Right hindlimb (tissue), 1 donor: ENCODE measurements around the gene FBLN5.

Experiments
- DNase-seq: peaks from one replicate; pipeline ENCODE4 v3.0.0-alpha.2; 2018

The FBLN5 gene

DNA sequence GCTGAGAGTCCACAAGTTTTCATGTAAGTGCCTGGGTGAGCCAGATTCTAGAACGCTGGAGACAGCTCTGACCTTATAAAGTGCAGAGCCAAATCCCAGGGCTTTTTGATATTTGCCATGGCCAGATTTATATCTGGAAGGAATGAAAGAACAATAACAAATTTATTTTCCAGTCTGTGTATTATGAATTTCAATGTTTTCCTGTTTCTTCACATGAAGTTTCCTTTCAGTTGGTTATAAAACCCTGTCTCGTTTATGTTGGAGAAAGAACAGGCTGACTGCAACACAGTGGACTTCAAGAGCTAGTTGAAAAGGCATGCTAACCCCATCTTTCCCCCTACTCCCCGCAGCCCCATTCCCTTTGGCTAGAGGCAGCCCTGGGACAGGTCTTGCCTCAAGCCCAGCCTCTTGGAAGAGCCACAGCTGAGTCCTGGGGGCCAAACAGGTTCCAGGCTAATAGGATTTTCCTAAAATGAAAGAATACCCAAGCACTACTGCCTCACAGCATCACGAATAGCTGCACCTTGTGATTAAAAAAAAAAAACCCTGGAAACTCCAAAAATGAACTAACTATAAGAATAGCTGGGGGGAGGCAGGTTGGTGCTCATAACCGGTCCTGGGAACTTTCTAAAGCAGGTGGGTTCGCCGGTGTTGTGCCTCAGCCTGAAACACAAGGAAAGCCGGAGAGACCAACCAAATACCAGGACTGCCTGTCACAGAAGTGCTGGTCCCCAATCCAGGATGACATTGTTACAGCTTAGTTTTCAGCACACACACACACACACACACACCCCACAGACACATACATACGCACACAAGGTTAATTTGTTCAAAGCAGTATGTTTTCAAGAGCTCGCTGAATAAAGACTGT is 1.5 kb downstream of the FBLN5 start:
- DNase-seq, result no peak

DNA sequence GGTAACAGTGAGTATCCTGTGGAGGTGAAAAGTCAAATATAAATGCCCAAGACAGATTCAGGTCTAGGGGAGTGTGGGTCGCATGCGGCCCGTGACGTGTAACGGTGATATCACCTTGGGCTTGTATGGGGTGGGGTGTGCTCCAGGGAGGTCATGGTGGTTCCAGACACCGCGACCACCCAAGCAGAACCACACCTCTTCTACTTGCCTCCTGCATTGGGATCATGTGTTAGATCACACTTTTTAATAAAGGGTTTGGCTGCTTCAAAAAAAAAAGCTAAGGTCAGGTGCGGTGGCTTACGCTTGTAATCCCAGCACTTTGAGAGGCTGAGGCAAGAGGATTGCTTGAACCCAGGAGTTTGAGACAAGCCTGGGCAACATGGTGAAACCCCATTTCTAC is 4.5 kb downstream of the FBLN5 start:
- no peak for DNase-seq

DNA sequence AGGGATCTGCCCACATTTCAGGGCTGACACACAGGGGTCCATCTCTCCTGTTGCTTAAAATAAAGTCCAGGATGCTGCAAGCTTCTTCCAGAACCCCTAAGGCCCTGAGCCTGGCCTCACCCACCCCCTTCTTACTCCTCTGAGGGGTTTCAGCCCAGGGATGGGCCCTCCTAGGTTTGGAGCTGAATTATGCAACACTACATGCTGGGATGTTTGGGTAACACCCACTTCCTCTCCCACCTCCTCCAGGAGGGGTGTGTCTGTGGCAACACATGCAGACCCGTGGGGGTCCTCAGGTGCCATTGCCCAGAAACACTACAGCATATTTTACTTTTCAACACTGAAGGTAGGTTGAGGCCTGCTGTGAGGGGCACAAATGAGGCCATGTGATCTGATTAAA is 5.4 kb downstream of the FBLN5 start:
- no peak for DNase-seq

DNA sequence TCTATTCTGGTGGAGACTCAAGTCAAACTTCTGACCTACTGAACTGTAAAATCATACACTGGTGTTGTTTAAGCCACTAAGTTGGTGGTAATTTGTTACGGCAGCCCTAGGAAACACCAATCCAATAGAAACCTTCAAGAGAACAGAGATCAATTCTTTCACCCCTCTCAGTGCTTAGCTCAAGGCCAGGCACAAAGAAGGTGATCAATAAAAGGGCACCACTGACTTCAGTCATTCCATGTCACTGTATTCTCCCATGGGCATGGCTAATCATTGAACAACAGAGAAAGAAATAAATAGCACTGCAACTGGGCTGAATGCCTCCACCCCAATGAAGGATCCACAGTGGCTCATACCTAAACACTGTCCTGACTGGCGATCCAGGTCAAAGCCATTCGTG is 7.3 kb downstream of the FBLN5 start:
- DNase-seq, result no peak

DNA sequence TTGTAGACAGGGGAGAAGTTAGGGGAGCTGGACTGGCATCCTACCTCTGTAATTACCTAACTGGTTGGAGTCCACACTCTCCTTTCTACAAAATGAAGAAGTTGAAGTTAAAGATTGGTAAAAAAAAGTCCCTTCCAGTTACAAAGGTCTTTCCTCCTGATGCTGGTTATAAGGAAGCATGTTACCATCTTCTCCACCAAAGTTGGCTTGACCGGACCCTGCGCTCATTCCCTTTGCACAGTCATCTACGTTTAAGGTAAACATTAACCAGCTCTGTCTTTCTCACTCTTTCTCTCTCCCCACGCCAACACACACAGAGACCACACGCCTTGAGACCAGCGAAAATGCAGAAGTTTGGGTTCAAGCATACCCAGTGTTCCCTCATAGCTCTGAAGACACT is 11.9 kb downstream of the FBLN5 start:
- no peak for DNase-seq

DNA sequence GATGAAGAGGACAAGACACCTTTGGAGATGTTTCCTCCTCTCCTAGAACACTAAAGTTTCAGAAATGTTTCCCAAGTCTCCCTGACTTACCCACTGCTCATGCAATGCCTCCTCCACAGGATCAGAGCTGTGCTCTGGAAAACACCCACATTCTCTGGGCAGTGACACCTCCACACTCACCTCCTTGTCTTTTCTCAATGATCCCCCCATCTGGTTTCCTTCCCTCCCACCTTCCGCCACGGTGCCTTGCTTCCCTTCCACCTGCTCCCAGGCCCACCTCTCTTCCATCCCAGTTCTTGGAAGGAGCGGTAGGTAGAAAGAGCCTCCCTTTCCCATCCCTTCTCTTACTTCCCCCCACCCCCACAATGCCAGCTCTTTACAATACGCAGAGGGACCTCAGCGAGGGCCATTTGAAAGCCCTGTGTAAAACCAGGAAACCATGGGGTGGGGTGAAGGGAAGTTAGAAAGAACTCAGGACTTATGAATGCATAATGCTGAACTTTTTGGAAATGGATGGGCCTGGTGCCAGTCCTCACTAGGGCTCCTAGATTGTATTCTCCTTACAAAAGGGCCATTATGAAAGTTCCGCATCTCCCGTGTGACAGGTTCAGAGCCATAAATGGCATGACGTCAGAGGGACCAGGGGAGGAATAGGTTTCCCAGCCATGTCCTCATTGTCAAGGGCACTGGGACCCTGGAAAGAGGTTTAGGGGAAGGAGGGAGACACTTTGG is 12.8 kb downstream of the FBLN5 start:
- no peak for DNase-seq

DNA sequence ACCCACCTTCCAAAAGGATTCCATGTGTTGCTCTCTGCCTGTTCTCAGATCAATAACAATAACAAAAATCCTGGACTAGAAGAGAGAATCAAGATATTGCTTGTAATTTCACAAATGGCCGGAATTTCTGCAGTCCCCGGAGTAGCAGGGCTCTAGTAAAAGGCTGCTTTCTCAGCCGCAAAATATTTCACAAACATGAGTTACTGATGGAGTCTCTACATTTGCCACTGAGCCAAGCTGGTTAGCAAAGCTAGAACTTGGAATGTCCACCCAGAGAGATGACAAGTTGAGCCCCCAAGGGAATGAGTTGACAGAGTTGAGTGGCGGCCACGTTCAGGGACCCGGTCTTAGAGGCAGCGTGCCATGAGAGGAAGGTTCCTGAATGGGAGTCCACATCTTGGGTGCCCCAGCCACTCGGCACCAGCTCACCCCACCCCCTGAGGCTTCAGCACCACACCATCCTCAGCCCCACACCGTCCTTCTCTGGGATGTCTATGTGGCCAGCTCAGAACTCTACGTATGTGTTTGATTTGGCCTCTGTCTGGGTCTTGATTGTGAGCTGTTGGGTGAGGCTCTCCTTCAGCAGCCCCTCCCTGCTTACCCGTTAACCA is 15.9 kb downstream of the FBLN5 start:
- DNase-seq, result no peak

DNA sequence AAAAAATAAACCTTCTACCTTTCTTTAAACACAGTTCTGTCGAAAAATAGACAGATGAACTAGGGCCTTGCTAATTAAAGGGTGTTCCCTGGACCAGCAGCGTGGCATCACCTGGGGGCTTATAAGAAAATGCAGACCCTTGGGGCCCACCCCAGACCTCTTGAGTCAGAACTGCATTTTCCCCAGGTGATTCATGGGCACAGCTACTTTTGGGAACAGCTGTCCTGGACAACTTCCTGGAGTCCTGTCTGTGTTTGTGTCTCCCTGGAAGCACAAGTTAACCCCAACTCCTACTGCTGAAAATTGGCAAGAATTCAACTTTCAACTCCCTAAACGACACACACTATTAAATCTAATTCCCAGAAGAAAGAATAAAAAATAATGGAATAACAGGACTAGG is 17.8 kb downstream of the FBLN5 start:
- DNase-seq, result no peak

DNA sequence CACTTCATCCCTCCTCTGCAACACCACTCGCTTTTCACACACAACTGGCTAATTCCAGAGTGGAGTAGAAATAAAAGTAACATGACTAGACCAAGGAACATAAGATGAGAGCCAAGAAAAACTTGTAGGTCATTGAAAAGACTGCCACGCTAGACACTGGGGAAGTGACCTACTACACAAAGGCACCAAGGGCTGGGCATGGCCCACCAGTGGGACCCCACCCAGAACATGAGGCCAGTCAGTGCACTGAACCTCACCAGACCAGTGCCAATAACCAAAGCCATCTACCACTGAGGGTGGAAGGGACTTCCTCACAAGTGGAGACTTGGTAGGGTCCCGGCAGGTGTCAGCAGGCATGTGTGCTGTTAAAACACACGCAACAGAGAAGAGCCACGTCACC is 19.7 kb downstream of the FBLN5 start:
- no peak for DNase-seq

DNA sequence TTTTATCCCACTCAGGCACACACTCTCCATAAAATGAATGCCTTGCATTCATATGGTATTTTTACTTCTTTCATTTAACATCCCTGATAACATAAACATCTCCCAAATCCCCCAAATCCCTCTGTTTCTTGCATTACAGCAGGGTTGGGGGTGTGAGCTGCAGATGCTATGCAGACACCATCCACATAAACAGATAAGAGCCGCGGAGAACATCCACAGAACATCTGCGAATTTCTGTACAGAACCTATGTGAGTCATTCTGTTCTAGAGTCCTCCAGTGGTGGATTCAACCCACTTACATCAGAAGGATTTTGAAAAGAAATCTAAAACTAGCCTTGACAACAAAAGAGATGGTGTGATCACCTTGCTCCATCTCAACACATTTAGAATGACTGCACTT is 20.3 kb downstream of the FBLN5 start:
- no peak for DNase-seq

DNA sequence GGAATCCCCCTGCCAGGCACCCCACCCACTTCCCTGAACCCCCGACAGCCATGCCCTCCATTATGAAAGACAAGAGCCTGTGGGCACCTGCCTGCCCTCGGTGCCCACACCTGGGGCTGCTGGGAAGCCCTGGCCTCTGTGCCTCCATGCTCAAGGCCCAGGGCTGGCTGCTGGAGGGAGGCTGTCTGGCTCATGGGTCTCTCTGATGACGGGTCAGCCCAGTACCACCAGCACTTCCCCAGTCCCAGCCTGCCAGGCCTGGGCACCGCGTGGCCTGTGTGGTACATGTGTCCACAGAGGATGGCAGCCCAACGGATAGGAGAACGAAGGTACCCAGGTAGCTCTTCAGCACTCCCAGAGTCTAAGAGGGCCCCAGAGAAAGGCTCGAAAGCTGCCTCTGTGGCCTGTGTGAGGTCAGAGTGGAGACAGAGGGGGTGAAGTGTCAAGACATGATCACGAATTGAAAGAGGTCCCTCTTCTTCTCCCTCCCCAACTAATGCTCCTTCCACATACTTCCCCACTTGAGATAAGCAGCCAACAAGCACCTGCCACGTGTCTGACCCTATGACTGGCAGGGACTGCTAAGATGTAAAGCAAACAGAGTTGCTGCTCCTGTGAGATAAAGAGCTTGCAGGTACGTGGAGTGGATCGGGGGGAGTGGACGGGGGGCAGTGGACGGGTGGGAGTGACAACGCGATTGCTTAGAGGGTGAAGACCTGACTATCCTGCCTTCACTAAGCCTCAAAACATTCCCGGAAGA is 21.2 kb downstream of the FBLN5 start:
- DNase-seq, result no peak

DNA sequence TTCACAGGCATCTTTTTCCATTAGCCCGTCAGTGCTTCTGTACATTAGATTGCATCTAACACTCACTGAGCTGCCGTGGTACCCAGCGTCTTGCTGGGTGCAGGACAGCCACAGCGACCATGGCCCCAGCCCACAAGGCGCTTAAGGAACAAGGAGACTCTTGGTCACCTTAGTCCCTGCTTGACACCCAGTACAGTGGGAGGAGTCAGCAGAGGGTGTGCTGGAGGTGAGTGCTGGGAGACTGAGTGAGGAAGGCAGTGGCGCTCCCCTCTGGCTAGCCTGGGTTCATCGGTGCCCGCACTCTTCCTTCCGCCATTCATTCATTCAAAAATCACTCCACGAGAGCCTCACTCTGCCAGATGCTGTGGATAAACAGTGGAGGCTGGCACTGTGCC is 21.8 kb downstream of the FBLN5 start:
- no peak for DNase-seq

DNA sequence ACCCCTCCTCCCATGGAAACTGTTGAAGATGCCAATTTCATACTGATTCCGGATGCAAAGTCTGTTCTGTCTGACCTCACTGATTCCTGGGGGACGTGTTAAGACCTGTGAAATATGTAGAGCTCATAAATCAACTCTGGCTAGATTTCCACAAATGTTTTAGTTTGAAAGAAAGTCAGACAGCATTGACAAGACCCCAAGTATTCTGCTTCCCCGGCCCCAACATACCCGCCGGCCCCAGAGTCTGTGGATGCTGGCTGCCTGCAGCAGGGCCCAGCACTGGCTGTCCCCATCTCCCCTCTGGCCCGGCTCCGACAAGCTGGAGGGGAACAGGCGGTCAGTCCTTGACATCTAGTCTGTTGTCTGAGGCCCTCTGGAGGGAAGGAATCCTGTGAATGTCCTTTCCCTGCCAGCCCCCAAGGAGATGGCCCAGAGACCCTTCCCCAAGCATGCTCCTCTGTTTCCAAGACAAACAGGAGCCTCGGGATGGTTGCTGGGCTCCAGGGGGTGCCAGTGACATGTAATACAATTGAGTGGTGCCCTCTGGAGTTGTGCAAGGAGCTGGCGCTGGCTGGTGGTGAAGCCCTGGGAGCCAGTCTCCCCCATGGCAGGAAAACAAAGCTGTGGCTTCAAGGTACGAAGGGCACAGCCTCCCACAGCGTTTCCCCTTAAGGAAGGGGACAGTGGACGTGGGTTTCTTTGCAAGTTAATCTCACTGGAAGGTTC is 22.3 kb downstream of the FBLN5 start:
- peak; percentile 79 for DNase-seq

DNA sequence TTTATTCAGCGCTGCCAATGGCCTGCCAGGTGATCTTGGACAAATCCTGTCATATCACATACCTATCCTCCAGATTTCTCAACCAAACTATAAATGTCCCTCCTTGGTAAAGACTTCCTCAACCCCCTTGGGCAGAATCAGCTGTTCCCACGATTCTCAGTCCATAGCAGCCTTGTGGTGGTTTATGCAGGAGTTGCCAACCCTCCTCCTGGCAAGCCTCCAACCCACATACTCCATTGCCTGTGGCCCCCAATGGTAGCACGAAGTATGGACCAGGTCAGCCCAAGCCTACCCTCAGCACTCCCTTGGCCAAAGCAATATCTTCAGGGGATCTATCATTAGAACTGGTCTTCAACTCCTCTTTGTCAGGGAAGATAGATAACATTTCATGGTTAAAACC is 27.0 kb downstream of the FBLN5 start:
- no peak for DNase-seq

DNA sequence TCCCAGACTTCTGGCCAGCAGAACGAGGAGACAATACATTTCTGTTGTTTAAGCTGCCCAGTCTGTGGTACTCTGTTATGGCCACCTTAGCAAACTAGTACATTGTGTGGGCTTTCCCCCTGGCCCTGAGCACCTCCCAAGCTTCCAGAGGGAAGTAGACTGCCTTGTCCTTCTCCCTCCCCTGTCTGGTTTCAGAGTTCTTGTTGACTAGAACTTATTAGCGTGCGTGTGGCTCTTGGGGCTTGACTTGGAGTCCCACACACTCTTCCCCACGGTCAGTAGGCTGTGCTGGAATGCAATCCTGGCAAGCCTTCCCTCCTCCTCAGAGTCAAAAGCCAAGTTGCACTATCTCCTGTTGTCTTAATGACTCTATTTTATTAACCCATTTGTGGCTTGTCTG is 27.7 kb downstream of the FBLN5 start:
- DNase-seq, result no peak

DNA sequence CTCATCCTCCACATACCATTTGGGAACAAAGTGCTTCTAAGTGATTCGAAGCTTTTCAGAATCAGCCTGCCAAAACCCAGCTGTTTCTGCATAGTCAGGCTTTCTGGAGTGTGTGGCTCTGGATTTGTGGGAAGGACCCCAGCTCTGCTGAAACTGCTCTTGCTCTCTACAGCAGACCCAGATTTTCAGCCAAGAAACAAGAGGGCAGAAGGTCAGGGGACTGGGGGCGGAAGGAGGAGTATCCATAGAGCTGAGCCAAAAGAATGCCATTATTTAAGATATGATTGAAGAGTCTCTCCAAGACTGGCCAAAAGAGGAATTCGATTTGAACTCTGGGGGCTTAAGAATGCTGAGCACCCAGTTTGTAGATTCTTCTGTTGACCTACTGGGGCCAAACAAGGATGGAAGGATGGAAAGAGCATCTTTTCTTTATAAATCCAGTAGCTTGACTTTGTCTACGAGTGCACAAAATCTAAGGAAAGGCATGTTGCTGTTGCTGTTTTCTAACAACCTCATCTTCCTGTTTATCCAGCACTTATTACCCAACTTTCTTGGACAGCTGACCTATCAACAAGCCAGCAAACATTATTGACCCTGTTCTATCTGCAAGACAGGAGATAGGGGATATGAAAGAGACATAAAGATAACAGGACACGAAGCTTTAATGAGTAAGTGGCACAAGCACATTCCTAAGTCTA is 29.2 kb downstream of the FBLN5 start:
- DNase-seq, result peak; percentile 47

DNA sequence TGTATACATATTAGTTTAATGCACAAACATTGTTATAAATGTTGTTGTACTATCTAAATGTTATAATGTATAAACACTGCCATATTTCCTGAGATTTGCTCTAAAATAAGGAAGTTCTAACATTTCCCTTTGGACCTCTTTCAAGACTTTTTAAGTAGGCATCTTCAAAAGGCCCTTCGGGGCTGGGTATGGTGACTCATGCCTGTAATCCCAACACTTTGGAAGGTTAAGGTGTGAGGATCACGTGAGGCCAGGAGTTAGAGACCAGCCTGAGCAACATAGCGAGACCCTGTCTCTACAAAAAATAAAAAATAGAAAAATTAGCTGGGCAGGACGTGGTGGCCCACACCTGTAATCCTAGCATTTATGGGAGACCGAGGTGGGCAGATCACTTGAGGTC is 35.5 kb downstream of the FBLN5 start:
- DNase-seq, result no peak

DNA sequence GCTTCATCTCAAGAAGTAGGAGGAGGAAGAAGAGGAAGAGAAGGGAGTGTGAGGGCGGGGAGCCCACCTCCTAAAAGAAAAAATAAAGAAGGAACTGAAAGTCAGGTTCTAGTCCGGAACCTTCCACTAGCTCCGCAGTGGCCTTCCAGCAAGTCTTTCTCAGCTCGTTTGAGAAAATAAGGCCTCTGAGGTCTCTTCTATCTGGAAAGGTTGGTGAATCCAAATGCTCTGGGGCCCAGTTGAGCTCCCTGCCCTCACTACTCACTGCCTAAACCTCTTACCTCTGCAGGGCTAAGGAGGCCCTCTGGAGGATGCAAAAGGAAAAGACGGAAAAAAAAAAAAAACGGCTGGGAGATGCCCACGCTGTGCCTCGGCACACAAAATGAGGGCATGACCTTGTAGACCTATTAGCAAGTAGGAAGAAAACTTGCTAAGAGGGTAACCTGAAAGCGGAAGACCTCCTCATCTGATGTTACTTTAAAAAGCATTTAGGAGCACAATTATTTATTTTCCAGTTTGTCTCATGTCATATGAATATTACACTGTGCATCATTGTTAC is 35.9 kb downstream of the FBLN5 start:
- DNase-seq, result no peak

DNA sequence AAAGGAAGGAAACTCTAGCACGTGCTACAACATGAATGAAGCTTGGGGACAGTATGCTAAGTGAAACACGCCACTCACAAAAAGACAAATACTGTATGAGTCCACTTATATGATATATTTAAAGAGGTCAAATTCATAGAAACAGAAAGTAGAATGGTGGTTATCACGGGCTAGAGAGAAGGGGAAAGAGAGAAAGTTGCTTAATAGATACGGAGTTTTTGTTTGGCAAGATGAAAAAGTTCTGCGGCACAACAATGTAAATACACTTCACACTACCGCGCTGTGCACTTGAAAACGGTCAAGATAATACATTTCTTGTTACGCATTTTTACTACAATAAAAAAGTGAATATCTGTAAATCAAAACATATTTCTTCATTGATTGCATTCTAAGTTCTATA is 37.3 kb downstream of the FBLN5 start:
- DNase-seq, result no peak

DNA sequence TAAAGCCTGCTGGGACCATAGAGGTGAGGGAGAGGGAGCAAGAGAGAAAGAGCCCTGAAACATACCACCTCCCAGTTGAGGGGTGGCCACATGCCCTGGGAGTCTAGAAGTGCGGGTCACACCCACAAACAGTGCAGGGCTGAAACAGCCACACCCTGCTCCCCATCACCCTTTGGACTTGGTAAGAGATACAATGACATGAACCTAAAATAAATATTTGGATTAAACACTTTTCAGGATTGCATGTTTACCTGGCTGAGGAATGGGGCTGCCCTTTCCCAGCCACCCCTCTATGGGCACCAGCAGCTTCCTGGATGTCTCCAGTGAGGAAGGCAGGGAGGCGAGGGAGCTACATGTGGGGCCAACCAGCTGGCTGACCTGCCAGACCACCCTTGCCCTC is 41.1 kb downstream of the FBLN5 start:
- DNase-seq, result no peak

DNA sequence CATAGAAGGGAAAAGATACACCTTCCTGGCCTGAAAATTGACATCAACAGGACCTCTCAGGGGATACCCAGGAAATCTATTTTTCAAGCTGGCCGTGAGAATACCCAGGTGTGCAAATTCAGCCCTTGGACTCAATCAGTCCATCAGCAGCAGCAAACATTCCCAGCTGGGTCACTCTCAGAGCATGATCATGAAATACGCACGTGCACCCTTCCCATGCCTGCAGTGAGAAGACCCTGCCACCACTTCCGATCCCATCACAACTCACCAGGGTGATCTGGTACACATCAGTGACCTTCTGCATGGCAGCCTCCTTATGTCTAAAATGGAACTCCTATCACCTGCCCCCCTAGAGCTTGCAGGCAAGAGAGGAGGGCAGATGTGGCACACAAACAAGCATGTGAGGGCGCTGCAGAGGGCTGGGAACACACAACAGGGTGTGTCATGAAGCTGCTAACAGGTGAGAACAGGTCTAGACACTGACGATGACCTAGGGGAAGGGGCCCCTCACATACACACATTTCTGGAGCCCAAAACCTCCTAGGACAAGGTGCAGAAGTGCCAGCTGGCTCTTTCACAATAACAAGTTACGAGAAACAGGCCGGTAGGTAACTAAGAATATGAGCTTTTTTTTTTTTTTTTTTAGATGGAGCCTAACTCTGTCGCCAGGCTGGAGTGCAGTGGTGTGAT is 42.4 kb downstream of the FBLN5 start:
- no peak for DNase-seq
